Suprapubic skin (tissue), 3 donors: Measurements from ENCODE around the gene NRF1.

Experiments used
- EP300 ChIP-seq: sonication (generic); formaldehyde crosslinking; IDR thresholded peaks from one replicate; pipeline ENCODE4 v1.6.1; 2017; ENCODE audit warnings: antibody characterized with exemption
- POLR2A ChIP-seq, 2 donors: fragments of 450-650 bp; IDR thresholded peaks; one replicate each; pipeline ENCODE4 v1.6.1; 2017; ENCODE audit warnings: antibody characterized with exemption in 2 of 2, mild to moderate bottlenecking in 2 of 2, moderate library complexity in 2 of 2
- TF ChIP-seq, protein P1 (sequence below), 2 donors: fragments of 200-600 bp in 1 of 2; fragments of 450-650 bp in 1 of 2; sonication (generic) in 1 of 2; IDR thresholded peaks; one replicate each; pipeline ENCODE4 v1.5.1; 2016 to 2019; ENCODE audit warnings: antibody characterized with exemption in 2 of 2, mild to moderate bottlenecking in 1 of 2, moderate library complexity in 1 of 2

DNA sequence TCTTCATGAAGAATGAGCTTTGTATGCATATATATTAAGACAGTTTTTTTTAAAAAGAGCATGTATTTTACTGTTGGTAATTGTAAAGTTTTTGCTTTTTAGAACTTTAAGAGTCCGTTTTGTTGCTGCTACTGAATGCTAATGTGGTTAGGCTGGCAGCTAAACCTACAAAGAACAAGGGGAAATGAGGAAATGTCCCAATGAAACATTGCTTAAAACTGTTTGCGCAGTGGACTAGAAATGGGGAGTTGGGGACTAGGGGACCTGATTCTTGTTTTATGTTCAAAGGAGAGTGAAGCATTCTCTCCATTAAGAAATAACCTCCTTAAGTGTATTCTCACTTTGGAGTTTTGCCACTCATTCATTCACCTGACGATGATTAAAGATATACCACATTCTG is 5.7 kb downstream of the NRF1 start:
- no peak for TF ChIP-seq POLR2A (IDR thresholded peaks at IDR 0.05)
- TF ChIP-seq, protein P1, sequence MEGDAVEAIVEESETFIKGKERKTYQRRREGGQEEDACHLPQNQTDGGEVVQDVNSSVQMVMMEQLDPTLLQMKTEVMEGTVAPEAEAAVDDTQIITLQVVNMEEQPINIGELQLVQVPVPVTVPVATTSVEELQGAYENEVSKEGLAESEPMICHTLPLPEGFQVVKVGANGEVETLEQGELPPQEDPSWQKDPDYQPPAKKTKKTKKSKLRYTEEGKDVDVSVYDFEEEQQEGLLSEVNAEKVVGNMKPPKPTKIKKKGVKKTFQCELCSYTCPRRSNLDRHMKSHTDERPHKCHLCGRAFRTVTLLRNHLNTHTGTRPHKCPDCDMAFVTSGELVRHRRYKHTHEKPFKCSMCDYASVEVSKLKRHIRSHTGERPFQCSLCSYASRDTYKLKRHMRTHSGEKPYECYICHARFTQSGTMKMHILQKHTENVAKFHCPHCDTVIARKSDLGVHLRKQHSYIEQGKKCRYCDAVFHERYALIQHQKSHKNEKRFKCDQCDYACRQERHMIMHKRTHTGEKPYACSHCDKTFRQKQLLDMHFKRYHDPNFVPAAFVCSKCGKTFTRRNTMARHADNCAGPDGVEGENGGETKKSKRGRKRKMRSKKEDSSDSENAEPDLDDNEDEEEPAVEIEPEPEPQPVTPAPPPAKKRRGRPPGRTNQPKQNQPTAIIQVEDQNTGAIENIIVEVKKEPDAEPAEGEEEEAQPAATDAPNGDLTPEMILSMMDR (IDR thresholded peaks at IDR 0.05) = no peak
- TF ChIP-seq EP300 = no peak
